GM19467 (cell line): Measurements from ENCODE around the gene CDH4.

Experiments
- ATAC-seq: cut with Tn5 transposase; IDR thresholded peaks from one replicate; pipeline ENCODE4 v1.9.1; 2021; ENCODE audit warnings: mild to moderate bottlenecking, moderate library complexity; ENCODE audit not compliant: unreplicated experiment

Gene CDH4

GRCh38 chr20:61895016-61895415 is 643.0 kb downstream of the CDH4 start:
- no peak for ATAC-seq

GRCh38 chr20:61895686-61896057 is 643.6 kb downstream of the CDH4 start:
- no peak for ATAC-seq

- ATAC-seq, result no peak
Observed at GRCh38 chr20:61896058-61896961, 644.2 kb downstream of the CDH4 start.

GRCh38 chr20:61897401-61898295 is 645.6 kb downstream of the CDH4 start:
- ATAC-seq, result no peak

GRCh38 chr20:61898405-61898804 is 646.3 kb downstream of the CDH4 start:
- ATAC-seq, result no peak

- ATAC-seq, result no peak
Observed at GRCh38 chr20:61900011-61900944, 648.2 kb downstream of the CDH4 start.

GRCh38 chr20:61900945-61901293 is 648.9 kb downstream of the CDH4 start:
- no peak for ATAC-seq

GRCh38 chr20:61901392-61902220 is 649.5 kb downstream of the CDH4 start:
- no peak for ATAC-seq

GRCh38 chr20:61902221-61902869 is 650.3 kb downstream of the CDH4 start:
- no peak for ATAC-seq

GRCh38 chr20:61903575-61904340 is 651.7 kb downstream of the CDH4 start:
- ATAC-seq, result no peak

- no peak for ATAC-seq
Observed at GRCh38 chr20:61904456-61904855, 652.4 kb downstream of the CDH4 start.

GRCh38 chr20:61905781-61906523 is 653.9 kb downstream of the CDH4 start:
- no peak for ATAC-seq

- ATAC-seq, result no peak
Observed at GRCh38 chr20:61907081-61907891, 655.2 kb downstream of the CDH4 start.

GRCh38 chr20:61908057-61909026 is 656.3 kb downstream of the CDH4 start:
- no peak for ATAC-seq

GRCh38 chr20:61909028-61909427 is 657.0 kb downstream of the CDH4 start:
- ATAC-seq, result no peak

- ATAC-seq, result no peak
Observed at GRCh38 chr20:61909821-61910220, 657.8 kb downstream of the CDH4 start.
